GM04504 (cell line): ENCODE data around the gene ZMIZ1.

ENCODE experiments used
- DNase-seq: peaks from one replicate; pipeline ENCODE4 v3.0.0-alpha.2; 2012; ENCODE audit warnings: low read depth

ZMIZ1 gene

DNA sequence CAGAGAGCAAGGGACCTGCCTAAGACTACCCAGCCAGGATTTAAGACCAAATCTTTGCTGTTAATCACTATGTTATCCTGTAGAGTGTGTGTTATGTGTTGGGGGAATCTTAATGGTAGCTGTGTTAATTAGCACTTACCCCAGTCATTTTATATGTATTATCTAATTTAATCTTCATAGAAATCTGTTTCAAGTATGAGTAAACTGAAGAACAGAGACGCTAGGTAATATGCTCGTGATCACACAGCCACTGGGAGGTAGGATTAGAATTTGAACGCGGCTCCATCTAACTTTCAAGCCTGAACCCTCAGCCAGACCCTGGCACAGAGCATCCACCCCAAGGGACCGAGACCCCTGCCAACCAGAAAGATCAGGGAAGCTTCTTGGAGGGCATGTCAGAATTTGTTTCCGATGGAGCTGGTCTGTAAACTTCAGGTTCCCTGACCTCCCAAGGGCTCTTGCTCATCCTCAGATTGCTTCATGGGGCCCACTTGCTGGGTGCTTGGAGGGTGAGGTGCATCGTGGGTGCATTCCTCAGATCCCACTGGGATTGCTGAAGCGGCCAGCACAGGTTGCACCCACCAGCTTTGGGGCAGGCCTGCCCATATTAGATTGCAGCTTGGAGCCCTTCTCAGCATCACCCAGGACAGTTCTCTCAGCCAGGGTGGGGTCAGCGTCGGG lies 105.0 kb downstream of the ZMIZ1 start:
- no peak for DNase-seq

DNA sequence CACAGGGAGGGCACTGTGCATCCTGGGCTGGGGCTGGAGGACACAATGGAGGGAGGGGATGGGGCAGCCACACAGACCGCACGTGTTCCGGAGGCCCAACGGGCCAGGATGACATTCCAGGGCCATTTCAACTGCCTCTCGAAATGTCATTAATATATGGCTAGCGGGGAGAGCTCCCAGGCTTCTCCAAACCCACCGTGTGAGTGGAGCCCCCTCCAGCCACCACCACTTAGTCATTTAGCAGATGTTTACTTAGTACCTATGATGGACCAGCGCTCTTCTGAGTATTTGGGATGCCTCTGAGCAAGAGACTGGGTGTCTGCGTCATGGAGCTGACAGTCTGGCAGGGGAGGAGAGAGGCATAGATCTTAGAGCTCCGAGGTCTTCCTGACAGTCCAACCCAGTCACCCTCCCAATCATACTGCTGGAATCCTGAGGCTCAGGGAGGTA lies 107.3 kb downstream of the ZMIZ1 start:
- no peak for DNase-seq

DNA sequence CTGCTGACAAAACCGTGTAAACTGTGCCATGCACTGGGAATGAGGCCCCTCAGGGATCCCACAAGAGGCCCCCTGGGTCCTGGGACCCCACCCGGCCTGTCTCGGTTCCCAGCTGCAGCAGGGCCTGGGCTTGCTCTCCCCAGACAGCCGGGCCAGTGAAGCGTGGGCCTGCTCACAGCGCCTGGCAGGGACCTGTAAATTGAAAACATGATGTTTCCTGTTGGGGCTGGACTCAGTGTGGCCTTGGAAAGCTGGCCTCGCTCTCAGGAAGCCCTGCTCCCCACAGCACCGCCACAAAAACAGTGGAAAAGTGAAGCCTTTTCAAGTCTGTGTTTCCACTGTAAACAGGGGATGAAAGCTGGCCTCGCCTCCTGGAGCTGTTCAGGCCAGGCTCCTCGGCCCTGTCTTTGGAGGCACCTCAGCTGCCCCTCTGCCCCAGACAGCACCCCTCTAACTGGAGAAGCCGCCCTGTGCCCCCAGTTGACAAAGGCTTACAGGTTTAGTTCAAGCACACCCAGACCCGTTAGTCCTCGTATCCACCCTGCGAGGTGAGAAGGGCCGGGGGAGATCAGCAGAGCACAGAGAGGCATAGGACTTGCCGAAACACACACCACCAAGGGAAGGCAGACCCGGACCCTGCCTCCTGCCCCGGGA lies 108.3 kb downstream of the ZMIZ1 start:
- DNase-seq = no peak

DNA sequence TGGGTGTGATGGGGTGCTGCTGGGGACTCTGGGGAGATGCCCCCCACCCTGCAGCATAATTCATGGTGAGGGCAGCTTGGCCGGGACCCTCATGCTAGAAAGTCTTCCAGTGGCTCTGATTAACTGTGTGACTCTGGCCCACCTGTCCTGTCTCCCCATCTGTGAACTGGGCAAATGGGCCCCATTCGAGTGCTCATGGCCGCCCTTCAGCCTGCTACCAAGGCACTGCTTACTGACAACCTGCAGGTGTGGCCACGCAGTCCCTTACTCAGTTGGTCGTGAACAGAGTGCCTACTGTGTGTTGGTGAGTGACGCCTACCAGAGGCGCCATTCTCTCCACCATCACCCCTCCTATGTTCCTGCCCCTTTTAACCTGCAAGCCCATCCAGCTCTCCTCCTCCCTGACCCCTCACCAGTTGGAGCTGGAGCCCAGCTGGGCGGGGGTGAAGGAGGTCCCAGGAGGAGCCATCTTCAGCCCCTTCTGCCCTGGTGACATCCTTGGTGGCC lies 109.4 kb downstream of the ZMIZ1 start:
- DNase-seq = no peak

DNA sequence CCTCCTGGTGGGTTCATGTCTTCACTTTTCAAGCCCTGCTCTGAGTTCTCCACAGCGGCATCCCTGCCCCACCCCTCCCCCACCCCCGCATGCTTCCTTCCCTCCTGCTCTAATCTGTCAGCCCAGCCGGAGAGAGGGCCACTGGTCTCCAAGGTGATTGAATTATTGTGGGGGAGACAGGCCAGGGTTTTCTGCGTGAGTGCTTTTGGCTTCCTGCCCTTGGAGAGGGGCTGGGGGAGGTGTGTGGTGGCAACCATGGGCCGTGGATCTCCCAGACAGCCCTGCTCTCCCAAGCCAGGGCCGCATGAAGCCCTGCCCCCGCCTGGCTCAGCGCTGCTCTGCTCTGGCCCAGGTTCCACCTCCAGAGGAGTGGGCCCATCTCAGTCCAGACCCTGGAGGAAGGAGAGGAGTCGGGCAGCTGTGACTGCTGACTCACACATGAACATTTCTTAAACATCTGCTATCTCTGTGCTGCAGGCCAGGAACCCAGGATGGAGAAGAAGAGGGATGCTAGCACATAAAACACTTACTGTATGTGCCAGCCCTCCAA lies 109.9 kb downstream of the ZMIZ1 start:
- DNase-seq = peak; percentile 58

GRCh38 chr10:79179164-79179956 lies 110.6 kb downstream of the ZMIZ1 start:
- DNase-seq = no peak

GRCh38 chr10:79179957-79180309 lies 111.2 kb downstream of the ZMIZ1 start:
- no peak for DNase-seq

DNA sequence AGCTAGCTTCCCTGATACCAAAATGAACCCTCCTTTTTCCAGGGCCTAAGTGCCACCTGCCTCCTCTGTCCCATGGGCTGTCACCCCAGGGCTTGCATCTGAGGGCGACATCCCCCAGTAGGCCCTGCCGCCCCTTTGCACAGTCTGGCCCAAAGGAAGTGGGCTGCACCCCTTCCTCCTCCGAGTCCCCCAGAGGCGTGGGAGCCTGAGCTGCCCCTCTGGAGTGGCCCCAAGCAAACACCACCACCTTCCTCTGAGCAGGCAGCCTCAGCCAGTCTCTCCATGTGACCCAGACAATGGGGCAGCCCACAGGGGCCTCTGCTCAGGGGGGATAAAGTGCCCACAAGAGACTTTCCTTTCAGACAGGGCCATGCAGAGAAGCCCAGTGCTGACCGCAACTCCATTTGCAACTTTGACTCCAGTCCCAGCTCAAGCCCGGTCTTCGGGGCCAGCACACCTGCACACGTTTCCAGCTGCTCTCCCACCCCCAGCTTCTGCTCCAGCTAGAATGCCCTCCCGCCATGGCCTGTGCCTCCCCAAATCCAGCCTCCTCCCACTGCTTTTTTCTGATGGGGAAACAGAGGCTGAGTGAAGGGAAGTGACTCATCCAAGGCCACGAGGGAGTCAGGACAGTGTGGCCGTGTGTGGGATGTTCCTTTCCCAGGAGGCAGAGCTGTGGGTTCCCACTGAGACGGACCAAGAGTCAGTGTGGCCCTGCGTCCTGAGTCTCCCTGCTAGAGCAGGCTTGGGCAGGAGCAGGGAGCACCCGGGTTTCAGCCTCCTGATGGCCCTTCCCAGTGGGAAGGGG lies 111.9 kb downstream of the ZMIZ1 start:
- DNase-seq = no peak

GRCh38 chr10:79181227-79181626 lies 112.5 kb downstream of the ZMIZ1 start:
- DNase-seq = no peak

DNA sequence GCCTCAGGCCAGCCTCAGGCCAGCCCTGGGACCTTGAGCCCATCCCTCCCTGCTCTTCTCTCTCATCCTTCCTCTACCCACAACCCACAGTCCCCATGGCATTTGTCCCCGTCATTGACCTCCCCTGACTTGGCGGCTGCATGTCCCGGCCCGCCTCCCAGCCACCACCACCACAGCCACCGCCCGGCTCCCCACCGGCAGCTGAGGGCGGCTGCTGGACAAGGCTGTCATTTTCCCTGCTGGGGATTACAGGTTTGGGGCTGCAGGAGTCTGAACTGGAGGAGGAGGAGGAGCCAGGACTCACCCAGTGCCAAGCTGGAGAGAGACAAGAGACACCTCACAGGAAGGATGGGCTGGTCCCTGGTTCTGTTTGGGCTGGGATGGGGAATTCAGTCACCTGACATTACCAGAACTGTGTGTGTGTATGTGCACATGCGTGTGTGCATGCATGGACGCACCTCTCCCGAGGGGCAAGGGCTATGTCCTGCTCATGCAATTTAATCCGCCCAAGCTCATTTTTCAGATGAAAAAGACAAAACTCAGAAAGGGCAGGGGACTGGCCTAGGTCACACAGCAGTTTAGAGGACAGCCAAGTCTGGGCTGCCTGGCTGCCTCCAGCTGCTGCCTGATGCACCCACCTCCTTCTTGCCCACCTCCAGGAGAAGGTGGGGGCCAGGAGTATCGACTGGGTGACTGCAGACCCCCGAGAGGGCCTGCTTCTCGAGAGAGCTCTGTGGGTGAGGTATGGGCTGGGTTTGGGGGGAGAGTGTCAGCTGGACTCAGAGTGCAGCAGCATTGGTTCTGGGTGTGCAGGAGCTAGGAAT lies 113.1 kb downstream of the ZMIZ1 start:
- no peak for DNase-seq

DNA sequence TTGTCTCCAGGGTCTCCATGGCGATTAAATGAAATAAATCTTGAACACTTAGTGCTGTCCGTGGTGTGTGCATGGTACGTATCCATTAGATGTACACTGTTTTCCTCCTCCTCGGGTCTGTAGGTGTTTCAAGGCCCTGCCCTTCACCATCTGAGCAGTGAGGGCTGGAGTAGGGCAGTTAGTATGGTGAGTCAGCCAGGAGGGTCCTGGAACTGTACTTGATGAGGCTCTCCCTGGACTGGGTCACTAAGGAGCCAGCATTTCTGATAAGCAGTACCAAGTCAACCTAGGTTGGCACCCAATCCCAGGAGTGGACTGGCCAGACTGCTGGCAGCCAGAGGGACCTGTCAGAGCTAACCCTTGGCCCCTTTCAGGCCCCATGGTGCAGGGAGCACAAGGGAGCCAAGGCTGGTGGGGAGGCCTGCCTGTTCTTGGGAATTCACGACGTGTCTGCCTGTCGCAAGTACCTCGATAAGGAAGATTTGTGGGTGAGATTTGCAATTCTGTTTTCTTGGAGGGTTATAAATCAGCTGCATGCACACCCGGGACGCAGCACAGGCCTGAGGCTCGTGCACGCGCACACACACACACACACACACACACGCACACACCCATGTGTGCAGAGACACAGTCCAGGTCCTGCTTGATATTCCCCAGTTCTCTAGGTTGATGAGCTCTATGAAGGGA lies 114.2 kb downstream of the ZMIZ1 start:
- DNase-seq = no peak

DNA sequence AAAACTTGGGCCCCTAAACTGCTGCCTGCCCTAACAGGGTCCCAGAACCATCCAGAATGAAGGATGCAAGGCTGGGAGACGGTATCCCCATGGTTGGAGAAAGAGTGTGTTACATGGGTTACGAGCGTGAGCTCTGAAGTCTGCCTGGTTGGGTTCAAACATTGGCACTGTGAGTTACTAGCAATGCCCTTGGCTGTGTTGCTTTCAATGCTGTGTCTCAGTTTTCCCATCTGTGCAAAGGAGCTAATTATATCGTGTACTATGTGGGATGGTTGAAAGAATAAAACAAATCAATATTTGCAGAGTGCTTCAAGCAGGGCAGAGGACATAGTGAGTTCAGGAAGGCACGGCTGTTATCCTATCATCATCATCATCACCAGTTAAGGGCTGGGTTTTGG lies 114.7 kb downstream of the ZMIZ1 start:
- DNase-seq = no peak

- DNase-seq = no peak
Measured at GRCh38 chr10:79184145-79184625, 115.4 kb downstream of the ZMIZ1 start.

GRCh38 chr10:79184657-79185056 lies 115.9 kb downstream of the ZMIZ1 start:
- DNase-seq = no peak

- no peak for DNase-seq
Measured at GRCh38 chr10:79185067-79185774, 116.5 kb downstream of the ZMIZ1 start.

DNA sequence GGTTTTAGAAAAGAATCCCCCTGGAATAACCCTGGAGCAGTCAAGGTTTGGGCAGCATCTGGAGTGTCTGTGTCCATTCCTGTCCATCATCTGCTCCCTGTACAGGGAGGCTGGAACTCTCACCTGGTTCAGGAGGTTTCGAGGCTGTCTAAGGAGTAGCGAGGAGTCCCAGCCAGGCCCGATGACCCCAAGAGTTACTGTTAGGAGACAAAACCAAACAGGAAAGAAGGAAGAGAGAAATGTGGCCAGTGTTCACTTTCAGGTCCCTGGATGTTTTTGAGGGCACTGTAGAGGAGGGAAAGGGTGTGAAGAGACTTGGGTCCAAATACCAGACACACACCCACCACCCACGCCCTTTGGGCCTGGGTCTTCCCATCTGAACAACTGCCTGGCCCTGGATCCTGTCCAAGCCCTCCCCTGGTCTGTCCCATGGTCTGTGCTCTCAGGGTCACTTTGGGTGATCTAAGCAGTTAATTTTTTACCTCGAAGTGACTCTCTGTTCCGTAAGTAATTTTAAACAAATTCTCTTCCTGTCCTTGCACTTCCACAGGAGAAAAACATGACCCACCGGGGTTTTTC lies 117.1 kb downstream of the ZMIZ1 start:
- DNase-seq = no peak

DNA sequence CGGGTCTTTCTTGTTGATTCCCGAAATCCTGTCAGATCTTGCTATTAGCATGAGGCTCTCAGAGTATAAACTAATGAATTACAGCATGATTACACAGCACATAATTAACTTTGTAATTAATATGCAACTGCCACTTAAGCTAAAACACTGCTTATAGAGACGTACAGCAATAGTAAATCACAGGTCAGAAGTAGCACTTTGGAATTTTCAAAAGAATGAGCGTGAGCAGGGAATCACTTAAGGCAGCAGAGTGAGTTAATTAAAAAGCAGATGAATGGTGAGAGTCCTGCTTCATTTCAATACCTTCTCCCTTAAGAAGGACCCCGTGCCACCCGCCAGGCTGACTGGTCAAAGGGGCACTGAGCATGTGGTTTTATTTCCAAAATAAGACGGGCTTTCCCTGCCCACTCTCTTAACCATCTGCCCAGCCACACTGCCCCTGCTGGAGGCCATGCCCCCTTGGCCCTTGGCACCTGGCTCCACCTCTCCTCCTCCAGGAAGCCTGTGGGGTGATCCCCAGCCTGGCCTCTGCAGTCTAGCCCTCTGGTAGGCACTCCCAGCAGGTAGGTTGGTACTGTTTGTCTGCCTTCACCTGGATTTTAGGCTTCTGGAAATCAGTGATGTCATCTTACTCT lies 117.8 kb downstream of the ZMIZ1 start:
- DNase-seq = no peak

GRCh38 chr10:79187121-79187940 lies 118.6 kb downstream of the ZMIZ1 start:
- DNase-seq = no peak
